ENCODE results near the gene ERCC5.

Gene ERCC5

DNA sequence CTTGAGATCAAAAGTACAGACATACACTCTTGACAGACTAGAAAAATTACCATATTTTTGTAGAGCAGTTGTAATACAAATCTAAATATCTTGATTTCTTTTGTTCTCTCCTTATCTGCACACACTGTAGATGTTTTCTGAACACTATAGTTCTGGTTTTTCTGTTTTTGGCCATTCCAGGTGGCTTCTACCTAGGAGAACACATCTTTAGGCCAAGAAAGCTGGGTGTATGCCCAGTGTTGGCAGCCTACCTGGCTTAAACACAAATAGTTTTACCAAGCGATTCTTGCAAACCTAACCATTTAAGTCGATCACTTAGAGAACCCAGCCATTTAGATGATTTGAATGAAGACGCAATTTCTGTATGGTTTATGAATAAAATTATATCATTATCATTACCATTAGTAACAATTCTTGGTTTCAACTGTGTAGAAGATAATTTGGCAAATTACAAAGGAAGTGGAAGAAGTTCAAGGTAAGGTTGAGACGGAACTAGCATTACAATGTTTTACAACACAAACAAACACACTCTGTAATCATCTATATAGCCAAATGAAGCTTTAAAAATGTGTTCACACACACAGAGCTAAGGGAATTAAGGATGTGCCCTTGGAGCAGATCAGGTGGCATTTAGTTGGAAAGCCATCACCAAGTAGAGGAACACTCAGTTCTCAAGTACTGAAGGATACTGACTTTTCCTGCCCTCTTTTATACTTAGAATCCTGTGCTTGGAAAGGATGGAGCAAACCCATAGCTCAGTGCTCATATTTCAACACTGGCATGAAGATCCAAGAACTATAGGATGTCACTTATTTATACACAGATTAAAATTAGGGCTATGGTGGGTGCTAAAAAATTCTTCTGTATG is 36.2 kb downstream of the ERCC5 start:
- no peak for DNase-seq (ENCODE audit: low read depth in 2 of 3, low spot score in 1 of 3)

DNA sequence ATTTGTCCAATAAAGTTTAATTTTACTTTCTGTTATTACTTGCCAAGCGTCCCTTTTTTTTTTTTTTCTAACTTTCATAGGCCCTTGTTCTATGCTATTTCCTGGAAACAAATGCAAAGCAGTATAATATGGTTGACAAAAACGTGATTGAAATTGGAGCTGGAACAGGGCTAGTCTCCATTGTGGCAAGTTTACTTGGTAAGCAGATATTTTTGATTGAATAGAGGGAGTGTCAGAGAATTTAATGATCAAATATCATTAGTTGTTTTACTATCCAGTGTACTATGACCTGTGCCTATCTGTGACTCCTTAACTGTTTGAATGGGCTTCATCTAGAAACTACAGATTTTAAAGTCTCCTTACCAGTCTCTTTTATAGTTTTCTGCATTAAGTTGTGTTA is 46.7 kb downstream of the ERCC5 start:
- no peak for DNase-seq (ENCODE audit: low read depth in 2 of 3, low spot score in 1 of 3)

DNA sequence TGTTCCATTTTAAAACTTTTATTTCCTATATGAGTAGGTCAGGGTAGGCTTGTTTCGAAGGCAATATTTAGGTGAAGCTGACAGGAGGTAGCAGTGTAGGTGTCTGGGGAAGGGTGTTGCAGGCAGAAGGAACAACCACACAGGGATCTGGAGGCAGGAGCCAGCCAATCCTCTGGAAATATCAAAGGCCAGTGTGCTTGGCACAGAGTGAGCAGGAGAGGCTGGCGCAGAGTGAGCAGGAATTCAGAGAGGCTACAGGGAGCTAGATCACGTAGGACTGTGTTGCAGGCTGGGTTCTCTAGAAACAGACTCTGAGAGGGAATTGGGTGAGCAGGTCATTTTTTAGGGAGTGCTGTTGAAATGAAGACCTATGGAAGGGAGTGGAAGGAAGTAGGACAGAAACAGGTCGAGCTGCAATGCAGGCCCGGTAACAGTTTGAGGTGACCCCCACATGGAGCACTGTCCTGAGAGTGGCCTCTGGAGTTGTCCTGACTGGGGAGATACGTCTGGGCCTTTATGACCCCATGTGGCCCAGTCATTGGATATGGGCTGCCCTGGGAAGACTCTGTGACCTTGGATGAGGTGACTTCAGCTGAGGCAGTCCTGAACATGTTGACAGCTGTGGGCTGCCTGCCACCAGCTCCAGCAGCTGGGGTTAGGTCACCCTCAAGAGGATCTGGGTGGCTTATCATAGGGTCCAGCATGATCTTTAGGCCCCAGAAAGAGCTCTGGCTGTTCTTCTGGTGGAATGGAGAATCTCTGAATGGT is 51.7 kb downstream of the ERCC5 start:
- DNase-seq (ENCODE audit: low read depth in 2 of 3, low spot score in 1 of 3), result no peak

DNA sequence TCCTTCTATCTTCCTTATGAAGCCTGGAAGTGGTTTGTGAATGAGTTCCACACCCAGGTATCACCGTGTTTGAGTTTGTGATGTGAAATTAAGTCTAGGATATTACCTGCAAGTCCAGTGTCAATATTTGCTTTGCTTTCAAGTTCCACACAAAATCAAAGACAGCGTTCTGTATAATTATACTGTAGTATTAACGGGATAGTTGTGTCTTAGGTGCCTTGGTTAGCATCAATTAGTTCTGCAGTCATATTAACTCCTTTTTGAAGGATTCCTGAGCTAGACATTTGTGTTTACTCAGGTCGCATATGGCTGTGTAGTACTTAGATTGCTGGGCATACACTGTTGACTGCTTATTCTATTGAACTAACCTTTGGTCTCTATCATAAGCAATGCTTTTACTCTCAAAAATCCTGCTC is 54.4 kb downstream of the ERCC5 start:
- no peak for DNase-seq (ENCODE audit: low read depth in 2 of 3, low spot score in 1 of 3)

DNA sequence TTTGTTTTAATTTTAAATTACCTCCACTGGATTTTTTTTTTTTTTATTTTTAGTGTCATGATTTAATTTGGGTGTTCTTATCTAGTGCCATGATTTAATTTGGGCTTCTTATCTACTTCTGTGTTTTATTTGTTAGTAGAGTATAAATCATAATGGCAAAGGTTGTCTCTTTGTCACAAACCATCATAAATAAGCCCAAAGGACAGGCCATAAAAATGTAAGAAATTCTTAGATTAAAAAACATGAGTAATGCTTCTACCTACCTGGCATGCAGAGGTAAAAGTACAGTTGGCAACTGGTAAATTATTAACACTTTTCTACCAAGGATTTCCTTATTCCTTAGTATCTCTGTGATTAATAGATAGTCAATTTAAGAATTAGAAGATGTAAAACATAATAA is 55.2 kb downstream of the ERCC5 start:
- DNase-seq (ENCODE audit: low read depth in 2 of 3, low spot score in 1 of 3), result no peak

DNA sequence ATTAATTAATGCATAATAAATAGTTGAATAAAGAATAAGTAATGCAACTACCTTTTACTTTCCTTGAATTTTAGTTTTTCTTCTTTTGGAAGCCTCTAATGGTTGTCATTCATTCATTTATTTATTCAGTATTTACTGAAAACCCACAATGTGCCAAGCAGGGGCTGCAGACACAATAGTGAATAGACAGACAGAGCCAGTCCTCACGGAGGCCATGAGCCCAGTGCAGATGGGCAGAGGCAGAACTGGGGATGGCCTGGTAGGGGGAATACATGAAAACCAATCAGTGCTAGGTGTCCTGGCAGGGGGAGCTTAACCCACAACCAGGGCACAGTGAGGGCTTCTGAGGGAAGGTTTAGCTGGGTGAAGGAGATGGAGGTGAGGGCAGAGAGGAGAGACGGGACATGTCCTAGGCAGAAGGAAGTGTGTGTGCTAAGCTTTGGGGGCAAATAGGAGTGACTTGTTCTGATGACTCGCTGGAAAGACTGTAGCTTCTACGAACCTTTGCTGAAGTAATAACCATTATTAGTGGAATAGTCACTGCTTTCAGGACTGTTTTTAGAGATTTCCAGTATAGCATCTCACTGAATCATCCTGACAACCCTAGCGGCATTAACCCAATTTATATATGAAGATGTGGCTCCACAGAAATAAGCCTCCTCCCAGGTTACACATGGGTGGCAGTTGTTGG is 55.9 kb downstream of the ERCC5 start:
- DNase-seq (ENCODE audit: low read depth in 2 of 3, low spot score in 1 of 3), result no peak

DNA sequence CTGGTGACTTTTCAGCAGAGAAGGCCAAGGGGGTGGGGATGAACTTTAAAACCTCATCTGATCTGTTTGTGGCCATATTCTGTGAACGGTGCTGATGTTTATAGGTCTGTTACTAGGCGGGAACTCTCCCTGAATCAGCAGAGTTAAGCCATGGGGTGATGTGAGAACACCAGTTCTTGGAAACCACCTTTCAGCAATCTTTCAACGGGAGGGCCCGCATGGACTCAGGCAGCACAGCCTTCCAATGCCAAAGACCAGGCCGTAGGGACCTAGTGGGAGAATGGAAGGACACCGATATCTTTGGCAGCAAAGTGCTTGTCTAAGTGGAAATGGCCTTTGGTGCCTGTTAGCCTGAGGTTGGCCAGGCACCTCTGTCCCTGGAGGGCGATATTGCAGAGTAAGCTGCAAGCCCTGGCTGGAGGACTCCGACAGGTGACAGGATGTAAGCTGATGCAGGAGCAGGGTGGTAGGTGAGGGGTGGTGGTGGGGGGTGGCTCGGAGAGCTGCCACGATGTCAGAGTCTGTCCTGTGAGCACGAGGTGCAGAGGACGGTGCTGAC is 57.0 kb downstream of the ERCC5 start:
- DNase-seq (ENCODE audit: low read depth in 2 of 3, low spot score in 1 of 3), result no peak

DNA sequence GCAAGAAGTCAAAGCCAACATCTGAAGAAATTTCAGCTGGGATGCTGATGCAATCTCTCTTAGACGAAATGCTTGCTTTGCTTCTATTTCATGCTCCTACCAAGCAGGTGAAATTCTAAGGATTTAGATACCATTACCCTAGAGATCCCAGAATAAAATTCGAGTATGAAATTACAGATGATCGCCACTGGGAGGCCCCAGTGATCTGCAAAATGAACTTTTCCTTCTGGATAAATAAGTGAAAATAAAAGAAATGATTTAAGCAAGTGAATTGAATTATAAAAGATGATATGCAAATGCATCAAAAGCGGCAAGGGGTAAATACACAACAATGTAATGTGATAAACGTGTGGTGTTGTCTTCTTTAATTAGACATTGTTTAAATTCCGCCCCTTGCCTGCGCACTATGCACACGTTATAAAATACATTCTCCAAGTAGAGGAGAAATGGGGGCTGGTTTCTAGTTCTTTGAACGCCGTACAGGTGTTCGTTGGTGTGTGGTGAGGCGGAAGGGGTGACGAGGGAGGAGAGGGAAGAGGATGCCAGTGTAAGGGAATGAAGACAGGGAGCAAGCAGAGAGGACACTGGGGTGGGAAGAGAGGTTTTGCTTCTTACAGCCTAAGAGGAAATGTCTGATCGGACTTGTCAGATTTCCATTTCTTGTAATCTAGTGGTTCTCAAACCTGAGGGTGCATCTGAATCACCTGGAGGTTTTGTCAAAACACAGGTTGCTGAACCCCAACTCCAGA is 58.0 kb downstream of the ERCC5 start:
- no peak for DNase-seq (ENCODE audit: low read depth in 2 of 3, low spot score in 1 of 3)

DNA sequence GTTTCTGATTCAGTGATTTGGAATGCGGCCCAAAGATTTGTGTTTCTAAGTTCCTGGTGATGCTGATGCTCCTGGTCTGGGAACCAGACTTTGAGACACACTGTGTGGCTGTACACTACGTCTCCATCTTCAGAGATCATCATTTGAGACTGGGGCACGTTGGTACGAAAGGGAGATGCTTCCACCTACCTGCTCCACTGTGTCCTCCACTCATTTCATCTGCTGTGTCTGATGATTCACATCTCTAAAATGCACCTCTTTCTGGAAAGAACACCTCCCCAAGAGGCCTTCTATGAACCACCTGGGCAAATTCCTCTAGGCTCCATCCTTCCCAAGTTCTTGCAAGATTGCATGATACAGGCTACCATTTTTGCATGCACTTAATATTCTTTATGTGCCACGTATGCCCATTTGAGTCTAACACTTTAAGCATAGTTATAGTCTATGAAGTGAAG is 58.6 kb downstream of the ERCC5 start:
- DNase-seq (ENCODE audit: low read depth in 2 of 3, low spot score in 1 of 3), result no peak

DNA sequence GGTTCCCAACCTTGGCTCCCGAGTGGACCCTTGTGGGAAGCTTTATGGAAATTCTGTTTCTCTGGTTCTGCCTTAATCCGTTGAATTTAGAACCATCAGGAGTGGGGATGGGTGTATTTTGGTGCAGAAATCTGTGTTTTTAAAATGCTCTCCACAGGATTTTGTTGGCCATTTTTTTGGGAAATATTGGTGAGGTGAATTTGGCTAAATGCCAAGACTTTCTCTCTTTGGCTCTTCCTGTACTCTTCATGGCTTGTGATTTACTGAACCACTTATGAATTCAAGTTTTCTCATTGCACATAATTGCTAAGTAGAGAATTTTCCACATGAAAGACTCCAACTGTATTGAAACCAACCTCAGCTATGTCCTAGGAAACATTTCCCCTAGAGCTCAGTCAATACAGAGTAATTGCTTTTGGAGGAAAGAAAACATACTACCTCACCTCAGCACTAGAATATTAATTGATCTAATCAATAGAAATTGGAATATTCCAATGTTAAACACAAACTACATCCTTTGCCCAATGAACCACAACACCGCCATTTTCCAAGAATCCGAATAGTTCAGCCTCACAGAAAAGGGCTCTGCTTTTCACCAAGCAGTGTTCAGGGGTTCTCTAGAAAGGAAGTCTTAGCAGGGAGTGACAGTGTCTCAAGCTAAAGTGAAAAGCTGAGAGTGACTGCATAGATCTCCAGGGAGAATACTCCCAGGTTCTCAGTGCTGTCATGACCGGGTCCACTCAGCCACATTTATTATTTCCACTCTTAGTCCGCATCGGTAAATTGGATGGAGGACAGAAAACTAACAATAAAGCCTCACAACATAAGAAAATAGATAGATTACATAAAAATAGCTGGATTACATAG is 60.3 kb downstream of the ERCC5 start:
- no peak for DNase-seq (ENCODE audit: low read depth in 2 of 3, low spot score in 1 of 3)

DNA sequence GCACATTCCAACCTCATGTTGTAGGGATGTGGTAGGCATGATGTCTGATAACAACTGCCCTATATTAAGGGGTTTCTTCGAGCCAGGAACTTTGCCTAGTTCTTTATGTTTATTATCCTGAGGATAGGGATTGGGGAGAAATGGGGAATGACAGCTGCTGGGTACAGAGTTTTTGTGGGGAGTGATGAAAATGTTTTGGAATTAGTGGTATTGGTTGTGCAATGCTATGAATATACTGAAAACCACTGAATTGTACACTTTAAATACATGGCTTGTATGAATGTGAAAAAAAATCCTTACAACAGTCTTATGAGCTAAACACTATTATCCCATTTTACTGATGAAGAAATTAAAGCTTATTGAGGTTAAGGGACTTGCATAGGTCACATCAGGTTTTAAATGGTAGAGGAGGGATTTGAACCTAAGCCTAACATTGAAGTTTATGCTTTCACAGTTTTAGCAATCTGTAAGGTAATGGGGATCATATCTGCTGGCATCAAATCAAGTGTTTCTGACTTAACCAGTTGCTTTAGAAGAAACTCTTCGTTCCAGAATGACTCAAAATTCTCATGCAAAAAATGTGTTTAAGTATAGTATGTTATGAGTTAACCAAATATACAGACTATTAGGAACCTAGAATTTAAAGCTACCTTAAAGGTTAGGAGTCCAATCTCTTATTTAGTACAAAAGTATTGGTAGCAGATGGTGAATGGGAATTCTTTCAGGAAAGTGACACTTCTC is 61.4 kb downstream of the ERCC5 start:
- no peak for DNase-seq (ENCODE audit: low read depth in 2 of 3, low spot score in 1 of 3)

DNA sequence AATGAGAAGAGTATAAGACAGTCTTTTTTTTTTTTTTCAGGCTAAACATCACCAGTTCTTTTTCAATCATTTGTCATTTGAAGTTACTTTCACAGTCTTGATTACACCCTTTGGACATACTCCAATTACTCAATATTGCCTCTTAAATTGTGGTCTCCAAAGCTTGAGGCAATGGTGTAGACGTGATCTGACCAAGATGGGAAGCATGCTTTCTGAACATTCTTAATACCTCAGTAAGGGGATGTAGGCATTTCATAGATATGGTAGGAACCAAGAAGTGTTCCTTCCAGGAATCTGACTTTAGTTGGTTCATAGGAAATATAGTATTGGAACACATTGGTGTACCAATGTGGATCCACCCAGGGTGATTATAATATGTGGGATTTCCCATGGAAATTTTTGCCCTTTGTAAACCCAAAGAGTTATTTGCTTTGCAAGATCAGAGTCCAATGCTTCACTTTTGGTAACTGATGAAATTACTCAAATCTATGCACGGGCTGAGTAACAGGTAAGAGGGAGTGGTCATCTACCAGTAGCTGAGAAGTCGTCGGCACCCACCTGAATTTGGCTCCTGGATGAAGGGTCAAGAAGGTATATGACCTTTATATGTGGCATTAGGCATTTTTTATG is 62.2 kb downstream of the ERCC5 start:
- DNase-seq (ENCODE audit: low read depth in 2 of 3, low spot score in 1 of 3), result no peak

DNA sequence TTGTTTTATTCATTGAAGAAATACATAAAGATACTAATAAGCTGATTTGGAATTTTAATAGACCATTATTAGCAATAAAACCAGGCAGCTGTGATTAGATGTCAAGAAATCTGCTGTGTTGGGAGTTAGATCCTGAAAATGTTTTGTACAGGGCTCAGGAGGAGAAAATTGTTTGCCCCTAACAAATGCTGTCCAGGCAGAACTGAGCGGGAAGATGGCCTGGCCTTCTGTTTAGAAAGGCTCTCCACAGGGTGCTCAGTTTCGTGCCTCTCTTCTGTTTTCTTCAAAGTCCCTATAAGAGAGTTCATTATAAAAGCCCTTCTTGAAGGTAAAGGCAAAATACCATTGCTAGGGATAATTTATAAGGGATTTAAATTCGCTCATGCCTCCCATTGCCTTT is 64.1 kb downstream of the ERCC5 start:
- no peak for DNase-seq (ENCODE audit: low read depth in 2 of 3, low spot score in 1 of 3)

DNA sequence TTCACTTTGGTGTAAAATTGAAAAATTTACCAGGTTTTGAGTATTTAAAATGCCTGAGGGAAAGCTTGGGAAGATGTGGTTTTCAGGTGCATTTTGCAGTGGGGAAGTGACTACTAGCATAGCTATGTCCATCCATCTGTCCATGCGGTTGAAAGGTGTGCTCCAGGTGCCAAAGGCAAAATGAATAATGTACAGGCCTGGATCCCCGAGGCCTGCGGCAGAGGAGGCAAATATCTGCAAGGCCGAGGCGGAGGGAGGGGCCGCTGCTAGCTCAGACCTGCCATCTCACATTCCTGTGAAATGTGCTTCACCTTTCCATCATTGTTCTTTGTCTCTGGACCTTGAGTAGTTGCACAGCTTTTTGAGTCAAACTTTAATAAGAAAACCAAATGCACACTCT is 65.5 kb downstream of the ERCC5 start:
- no peak for DNase-seq (ENCODE audit: low read depth in 2 of 3, low spot score in 1 of 3)

DNA sequence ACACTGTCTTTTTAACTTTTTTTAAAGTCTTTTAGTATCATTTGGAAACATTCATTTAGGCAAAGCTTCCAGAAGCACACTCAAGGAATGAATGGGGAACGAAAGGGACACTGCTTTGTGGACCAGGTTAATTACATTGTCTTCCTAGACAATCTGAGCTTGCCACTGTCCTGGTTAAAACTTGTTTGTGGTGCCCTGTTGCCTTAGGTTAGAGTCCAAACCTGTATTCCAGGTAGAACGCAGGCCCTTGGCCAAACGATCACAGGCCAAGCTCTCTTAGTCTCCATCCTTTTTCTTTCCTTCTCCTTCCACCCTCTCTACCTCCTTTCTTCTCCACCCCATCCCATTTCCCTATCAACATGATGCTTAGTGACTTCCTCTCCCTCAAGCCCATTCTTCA is 66.8 kb downstream of the ERCC5 start:
- DNase-seq (ENCODE audit: low read depth in 2 of 3, low spot score in 1 of 3), result no peak

DNA sequence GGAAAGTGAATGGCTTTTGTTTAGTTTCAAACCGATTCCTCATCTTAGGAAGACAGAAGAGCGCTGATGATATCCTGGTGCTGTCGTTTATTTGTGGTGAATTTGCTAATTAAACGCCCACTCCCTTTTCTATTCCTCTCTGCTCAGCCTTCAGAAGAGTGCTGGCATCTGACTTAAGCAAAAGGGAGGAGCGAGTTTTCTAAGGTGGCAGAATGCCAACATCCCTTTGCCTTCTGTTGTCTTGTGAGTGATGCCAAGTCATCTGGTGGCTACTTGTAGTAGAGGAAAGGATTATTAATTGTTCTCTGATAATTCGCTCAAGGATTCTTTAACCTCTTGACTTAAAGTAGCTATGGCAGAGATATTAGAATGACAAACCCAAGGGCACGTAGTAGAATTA is 68.1 kb downstream of the ERCC5 start:
- DNase-seq (ENCODE audit: low read depth in 2 of 3, low spot score in 1 of 3), result no peak

DNA sequence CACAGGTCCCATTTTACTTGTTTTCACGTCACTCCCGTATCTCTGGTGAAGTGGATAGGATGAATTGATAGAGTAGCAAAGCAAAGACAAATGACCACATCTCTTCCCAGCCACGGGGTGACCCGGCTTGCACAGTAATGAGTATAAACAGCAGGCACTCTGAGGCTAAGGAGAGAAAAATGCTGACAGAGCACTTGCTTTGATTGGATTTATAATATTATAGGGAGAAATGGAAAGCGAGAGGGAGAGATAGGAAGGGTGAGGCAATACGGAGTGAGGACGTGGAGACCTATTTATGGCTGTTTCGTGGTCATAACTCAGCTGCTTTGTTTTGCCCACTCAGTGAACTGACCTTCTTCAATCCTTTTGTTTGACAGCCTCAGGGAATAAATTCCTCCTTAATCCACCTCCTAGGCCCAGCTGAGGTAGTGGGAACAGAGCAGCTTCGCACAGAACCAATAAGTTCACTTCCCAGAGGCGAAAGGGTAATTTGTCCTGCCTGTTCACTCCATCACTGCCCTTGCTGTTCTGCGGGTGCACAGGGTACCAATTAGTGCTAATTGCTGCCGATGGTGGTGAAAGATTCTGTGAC is 68.6 kb downstream of the ERCC5 start:
- no peak for DNase-seq (ENCODE audit: low read depth in 2 of 3, low spot score in 1 of 3)

DNA sequence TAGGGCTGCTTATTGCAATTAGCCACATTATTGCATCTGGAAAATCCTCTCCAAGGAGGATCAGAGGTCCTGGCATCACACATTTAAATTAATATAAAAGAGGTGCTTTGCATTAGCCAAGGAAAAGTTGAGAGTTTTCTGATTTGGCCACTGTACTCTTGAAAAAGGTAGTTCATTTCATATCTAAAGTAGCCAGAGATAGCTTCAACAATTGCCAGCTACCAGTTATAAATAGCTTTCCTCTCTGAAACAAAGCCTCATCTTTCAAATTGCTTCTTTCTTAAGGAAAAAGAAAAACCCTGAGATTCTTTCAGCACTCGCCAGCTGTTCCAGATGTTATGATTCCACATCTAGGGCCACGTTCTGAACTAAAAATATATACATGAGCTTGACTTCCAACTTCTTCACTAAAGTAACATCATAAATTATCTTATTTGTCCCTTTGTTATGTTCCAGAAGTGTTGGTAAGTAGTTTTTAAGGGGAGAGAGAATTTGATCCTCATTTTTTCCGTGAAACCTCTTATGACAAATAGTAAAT is 69.6 kb downstream of the ERCC5 start:
- no peak for DNase-seq (ENCODE audit: low read depth in 2 of 3, low spot score in 1 of 3)

All from stimulated activated CD4-positive, alpha-beta T cell treated with anti-CD3 and anti-CD28 coated beads, Interleukin-12 subunit alpha, Interleukin-12 subunit beta, amount 100 ng/mL, for 48 hours (primary cell).